ACC112 (cell line): Measurements from ENCODE around the gene ITIH5.

ENCODE experiments used
- H2AFZ ChIP-seq: fragments of 200-600 bp; sonication (generic); one replicate; pipeline ENCODE4 v1.6.0; 2017; ENCODE audit warnings: antibody characterized with exemption, low read length; ENCODE audit not compliant: unreplicated experiment
- H3K27ac ChIP-seq: fragments of 200-600 bp; sonication (generic); 2 replicates; pipeline ENCODE4 v1.5.1; 2014; ENCODE audit warnings: low read depth, mild to moderate bottlenecking, antibody characterized with exemption, low read length, moderate library complexity
- H3K27me3 ChIP-seq: fragments of 200-600 bp; sonication (generic); 2 replicates; pipeline ENCODE4 v1.6.1; 2014; ENCODE audit warnings: mild to moderate bottlenecking, antibody characterized with exemption, low read length, moderate library complexity, mixed read lengths; ENCODE audit not compliant: insufficient read depth
- H3K36me3 ChIP-seq: fragments of 200-600 bp; sonication (generic); 2 replicates; pipeline ENCODE4 v1.6.1; 2016; ENCODE audit warnings: mild to moderate bottlenecking, antibody characterized with exemption, low read length, moderate library complexity, mixed read lengths; ENCODE audit not compliant: insufficient read depth
- H3K4me1 ChIP-seq: fragments of 200-600 bp; sonication (generic); one replicate; pipeline ENCODE4 v1.6.1; 2016; ENCODE audit warnings: low read length, mixed read lengths; ENCODE audit not compliant: insufficient read depth, unreplicated experiment, control insufficient read depth
- H3K4me3 ChIP-seq: fragments of 200-600 bp; sonication (generic); 2 replicates; pipeline ENCODE4 v1.5.1; 2014; ENCODE audit warnings: mild to moderate bottlenecking, low read depth, low read length
- H3K79me2 ChIP-seq: fragments of 200-600 bp; sonication (generic); one replicate; pipeline ENCODE4 v1.6.0; 2016; ENCODE audit warnings: low read length; ENCODE audit not compliant: control insufficient read depth, unreplicated experiment, insufficient read depth

ITIH5 gene

GRCh38 chr10:7518693-7519092 lies 148.1 kb downstream of the ITIH5 start:
- no peaks in the 10 kb centered on the region for H3K36me3 ChIP-seq
- H3K27me3 ChIP-seq = 0 out of 2 replicates have a peak, but pooled peaks cover 5% of the 10 kb centered on the region
- no peaks in the 10 kb centered on the region for H3K4me1 ChIP-seq
- H3K27ac ChIP-seq = no peak overlapping the region
- no peak overlapping the region for H2AFZ ChIP-seq
- no peak overlapping the region for H3K4me3 ChIP-seq
- H3K79me2 ChIP-seq = no peaks in the 10 kb centered on the region

- H3K4me1 ChIP-seq = no peaks in the 10 kb centered on the region
- no peaks in the 10 kb centered on the region for H3K36me3 ChIP-seq
- H3K27ac ChIP-seq = no peak overlapping the region
- H3K4me3 ChIP-seq = no peak overlapping the region
- 0 out of 2 replicates have a peak, but pooled peaks cover 5% of the 10 kb centered on the region for H3K27me3 ChIP-seq
- H3K79me2 ChIP-seq = no peaks in the 10 kb centered on the region
- H2AFZ ChIP-seq = no peak overlapping the region
Measured at GRCh38 chr10:7515439-7515838, 151.3 kb downstream of the ITIH5 start.

- H3K27ac ChIP-seq = no peak overlapping the region
- no peaks in the 10 kb centered on the region for H3K36me3 ChIP-seq
- H2AFZ ChIP-seq = no peak overlapping the region
- H3K27me3 ChIP-seq = 0 out of 2 replicates have a peak, but pooled peaks cover 5% of the 10 kb centered on the region
- no peaks in the 10 kb centered on the region for H3K79me2 ChIP-seq
- H3K4me1 ChIP-seq = no peaks in the 10 kb centered on the region
- H3K4me3 ChIP-seq = no peak overlapping the region
Measured at GRCh38 chr10:7513936-7514335, 152.8 kb downstream of the ITIH5 start.

- H3K4me1 ChIP-seq = no peaks in the 10 kb centered on the region
- no peaks in the 10 kb centered on the region for H3K79me2 ChIP-seq
- no peak overlapping the region for H2AFZ ChIP-seq
- H3K36me3 ChIP-seq = no peaks in the 10 kb centered on the region
- no peak overlapping the region for H3K4me3 ChIP-seq
- H3K27me3 ChIP-seq = 0 out of 2 replicates have a peak, but pooled peaks cover 5% of the 10 kb centered on the region
- no peak overlapping the region for H3K27ac ChIP-seq
Measured at GRCh38 chr10:7513455-7513854, 153.3 kb downstream of the ITIH5 start.

- Histone ChIP-seq H3K36me3 (no peaks in the 10 kb centered on the region), H3K4me3 (no peak overlapping the region), H3K27me3 (0 out of 2 replicates have a peak, but pooled peaks cover 5% of the 10 kb centered on the region), H3K4me1 (no peaks in the 10 kb centered on the region), H2AFZ (no peak overlapping the region), H3K79me2 (no peaks in the 10 kb centered on the region), H3K27ac (no peak overlapping the region)
Measured at GRCh38 chr10:7512487-7512886, 154.3 kb downstream of the ITIH5 start.

GRCh38 chr10:7511612-7512011 lies 155.2 kb downstream of the ITIH5 start:
- H3K36me3 ChIP-seq = no peaks in the 10 kb centered on the region
- no peak overlapping the region for H3K4me3 ChIP-seq
- no peak overlapping the region for H3K27ac ChIP-seq
- no peaks in the 10 kb centered on the region for H3K79me2 ChIP-seq
- H2AFZ ChIP-seq = no peak overlapping the region
- H3K27me3 ChIP-seq = 0 out of 2 replicates have a peak, but pooled peaks cover 5% of the 10 kb centered on the region
- H3K4me1 ChIP-seq = no peaks in the 10 kb centered on the region
